ENCODE results near the gene GNL2. TPM values are rescaled to one million over a fixed set of nuclear protein-coding genes. Genes with fewer than 3 reads are reported as not detected.

Gene GNL2
- total RNA-seq: 50.8 and 88.6 TPM in 2 replicates

DNA sequence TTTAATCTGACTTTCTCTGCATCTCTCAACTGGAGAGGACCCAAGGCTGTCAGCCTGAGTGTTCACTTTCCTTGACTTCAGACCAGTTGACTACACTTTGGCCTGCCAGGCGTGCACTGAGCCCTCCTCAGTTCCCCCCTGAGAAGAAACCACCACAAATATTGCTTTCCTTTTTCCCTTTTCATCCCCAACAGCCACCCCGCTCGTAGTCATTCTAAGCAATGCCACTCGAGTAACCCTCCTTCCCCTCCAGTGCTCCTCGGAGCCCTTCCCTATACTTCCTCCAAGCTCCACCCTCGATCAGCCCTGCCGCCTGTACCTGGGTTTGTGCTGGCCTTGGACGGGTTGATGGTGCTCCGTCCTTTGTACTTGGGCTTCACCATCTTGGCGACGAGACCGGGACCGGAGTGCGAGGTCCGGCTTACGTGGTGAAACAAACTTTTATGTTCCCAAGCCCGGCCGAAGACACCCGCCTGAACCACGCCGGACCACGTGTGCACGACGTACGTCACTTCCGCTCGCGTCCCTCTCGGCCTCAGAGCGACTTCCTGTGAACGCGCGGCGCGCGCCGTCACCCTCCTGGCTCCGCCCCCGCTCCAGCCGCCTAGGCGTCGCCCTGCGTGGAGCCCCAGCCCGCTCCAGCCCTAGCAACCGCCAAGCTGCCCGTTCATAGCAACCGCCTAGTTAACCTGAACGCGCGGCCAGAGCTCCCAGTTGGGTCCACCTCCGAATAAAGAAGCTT lies at the start of gene GNL2:
GNL2 (minus strand) TSS at position 498 of the 742 bp plus-strand sequence; CDS start at position 383, 115 bp downstream.

GRCh38 chr1:37634244-37634991 lies 38.7 kb upstream of the GNL2 start, which contains the start of gene RSPO1:
Gene RSPO1 (minus strand): TSS chr1:37634892. CDS start chr1:37629661, 5,231 bp downstream.

GRCh38 chr1:37556712-37557196 lies 39.0 kb downstream of the GNL2 start, which contains the start of gene DNALI1:
Gene DNALI1 (plus strand): TSS chr1:37556940. CDS start chr1:37556995, 55 bp downstream.

DNA sequence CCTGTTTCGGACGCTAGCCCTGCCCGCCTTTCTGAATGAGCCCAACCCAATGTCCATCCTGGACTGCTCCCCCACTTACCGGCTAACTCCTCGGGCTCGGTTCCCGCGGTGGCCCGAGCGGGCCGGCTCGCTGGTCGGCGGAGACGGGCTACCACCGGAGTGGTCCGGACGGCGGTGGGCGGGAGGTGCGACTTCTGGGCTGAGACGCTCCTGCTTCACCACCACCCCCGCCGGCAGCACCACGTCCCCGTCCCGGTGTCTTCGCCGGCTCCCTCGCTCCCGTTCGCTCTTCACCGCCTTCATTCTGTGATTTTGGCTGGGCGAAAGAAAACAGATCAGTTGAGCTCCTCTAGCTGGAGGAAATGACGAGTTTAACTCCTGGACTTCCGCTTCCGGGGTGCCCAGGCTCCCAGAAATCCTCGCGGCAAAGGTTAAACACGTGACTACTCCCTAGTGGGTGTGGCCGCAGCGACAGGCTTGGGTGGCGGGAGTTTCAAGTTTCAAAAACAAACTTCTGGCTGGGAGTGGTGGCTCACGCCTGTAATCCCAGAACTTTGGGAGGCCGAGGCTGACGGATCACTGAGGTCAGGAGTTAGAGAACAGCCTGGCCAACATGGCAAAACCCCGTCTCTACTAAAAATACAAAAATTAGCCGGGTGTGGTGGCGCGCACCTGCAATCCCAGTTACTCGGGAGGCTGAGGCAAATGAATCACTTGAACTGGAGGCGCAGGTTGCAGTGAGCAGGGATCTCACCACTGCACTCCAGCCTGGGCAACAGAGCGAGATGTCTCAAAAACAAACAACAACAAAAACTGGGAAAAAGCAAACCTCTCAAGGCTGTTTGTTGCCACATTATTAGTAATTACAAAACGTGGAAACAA lies 41.6 kb downstream of the GNL2 start, which contains the start of gene SNIP1:
SNIP1 (minus strand) TSS at position 367 of the 882 bp plus-strand sequence; CDS start at position 303, 64 bp downstream.

Small RNAs within 50 kb of the gene (small RNA-seq; reads per million reads assigned to genes)
- gene AL034379.1 (ENCODE audit: low replicate concordance): not detected

Other genes starting within 250 kb of the GNL2 start
- 42.7 and 50.8 TPM in 2 replicates for gene ZC3H12A, start 121.4 kb downstream of the GNL2 start, total RNA-seq
- gene MEAF6, start 81.2 kb downstream of the GNL2 start, total RNA-seq: 49.7 and 55.4 TPM in 2 replicates
- gene SNIP1, start 41.6 kb downstream of the GNL2 start, total RNA-seq: 8.3 and 19.5 TPM in 2 replicates
- gene DNALI1, start 39.0 kb downstream of the GNL2 start, total RNA-seq: 4.7 and 6.3 TPM in 2 replicates
- under 0.01 TPM in 1 of 2 replicates, not detected in the other for gene RSPO1, start 39.0 kb upstream of the GNL2 start, total RNA-seq
- gene CDCA8, start 96.6 kb upstream of the GNL2 start, total RNA-seq: 0.44 and 34.8 TPM in 2 replicates
- not detected in 2 replicates for gene EPHA10, start 169.2 kb upstream of the GNL2 start, total RNA-seq
- 0.57 and 0.66 TPM in 2 replicates for gene MANEAL, start 197.9 kb upstream of the GNL2 start, total RNA-seq
- gene C1orf122, start 211.9 kb upstream of the GNL2 start, total RNA-seq: 18.9 and 23.9 TPM in 2 replicates
- gene YRDC, start 212.3 kb upstream of the GNL2 start, total RNA-seq: 23.9 and 34.9 TPM in 2 replicates